ENCODE measurements around the gene DNAJC21.

DNA sequence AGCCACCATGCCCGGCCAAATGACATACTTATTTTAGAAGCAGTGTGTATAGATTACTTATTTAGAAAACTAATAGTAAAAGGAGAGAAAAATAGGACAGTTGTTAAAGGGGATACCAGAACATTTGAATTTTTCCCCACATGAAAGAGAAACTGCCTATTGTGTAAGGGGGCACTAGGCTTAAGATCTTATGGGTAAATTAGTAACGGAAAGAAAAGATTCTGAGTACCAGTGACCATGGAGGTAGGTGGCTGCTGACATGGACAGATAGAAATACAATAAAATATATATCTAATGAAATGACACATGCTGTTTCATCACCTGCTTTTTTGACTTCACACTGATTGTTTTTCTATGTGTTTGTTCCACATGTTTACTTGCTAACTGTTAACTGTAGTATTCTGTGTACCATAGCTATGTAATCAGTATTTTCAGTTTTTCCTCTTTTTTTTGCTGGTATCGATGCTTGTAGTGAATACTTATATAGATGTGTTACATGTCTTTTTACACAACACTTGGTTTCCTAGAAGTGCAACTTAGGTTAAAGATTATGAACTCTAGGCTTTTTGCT, 3.0 kb upstream of the DNAJC21 start:
- TF ChIP-seq, protein P1, sequence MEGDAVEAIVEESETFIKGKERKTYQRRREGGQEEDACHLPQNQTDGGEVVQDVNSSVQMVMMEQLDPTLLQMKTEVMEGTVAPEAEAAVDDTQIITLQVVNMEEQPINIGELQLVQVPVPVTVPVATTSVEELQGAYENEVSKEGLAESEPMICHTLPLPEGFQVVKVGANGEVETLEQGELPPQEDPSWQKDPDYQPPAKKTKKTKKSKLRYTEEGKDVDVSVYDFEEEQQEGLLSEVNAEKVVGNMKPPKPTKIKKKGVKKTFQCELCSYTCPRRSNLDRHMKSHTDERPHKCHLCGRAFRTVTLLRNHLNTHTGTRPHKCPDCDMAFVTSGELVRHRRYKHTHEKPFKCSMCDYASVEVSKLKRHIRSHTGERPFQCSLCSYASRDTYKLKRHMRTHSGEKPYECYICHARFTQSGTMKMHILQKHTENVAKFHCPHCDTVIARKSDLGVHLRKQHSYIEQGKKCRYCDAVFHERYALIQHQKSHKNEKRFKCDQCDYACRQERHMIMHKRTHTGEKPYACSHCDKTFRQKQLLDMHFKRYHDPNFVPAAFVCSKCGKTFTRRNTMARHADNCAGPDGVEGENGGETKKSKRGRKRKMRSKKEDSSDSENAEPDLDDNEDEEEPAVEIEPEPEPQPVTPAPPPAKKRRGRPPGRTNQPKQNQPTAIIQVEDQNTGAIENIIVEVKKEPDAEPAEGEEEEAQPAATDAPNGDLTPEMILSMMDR (IDR thresholded peaks at IDR 0.05; ENCODE audit: insufficient read depth, low read depth, low read length) = no peak
- TF ChIP-seq EZH2 (IDR thresholded peaks at IDR 0.05; ENCODE audit: insufficient read depth, low read length) = no peak
